GM18517 (cell line): ENCODE data around the gene MLIP.
"Not testable (repeated sequence)": the region's sequence is repeated elsewhere in the genome, so short reads cannot be mapped to it uniquely, and the experiment has no call there.

Experiments
- ATAC-seq: cut with Tn5 transposase; IDR thresholded peaks from one replicate; pipeline ENCODE4 v1.9.1; 2021; ENCODE audit warnings: mild to moderate bottlenecking, moderate library complexity; ENCODE audit not compliant: unreplicated experiment

MLIP gene

DNA sequence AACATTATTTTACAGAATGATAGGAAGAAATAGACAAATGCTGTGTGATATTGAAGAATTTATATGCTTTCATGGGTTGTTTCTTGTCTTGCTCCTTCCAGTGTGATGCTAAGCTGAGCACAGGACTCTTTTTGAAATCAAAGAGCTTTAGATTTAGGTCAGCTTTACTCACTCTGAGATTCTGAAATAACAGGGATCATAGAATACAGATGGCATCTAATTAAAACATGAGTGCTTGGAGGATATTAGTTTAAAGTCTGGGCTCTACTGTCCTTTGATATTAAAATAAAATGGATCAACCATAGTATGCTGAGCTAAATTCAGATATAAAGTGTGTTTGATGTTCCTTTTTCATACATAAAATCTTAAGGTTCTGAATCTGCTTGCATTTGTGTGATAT lies 29.6 kb downstream of the MLIP start:
- ATAC-seq, result no peak

DNA sequence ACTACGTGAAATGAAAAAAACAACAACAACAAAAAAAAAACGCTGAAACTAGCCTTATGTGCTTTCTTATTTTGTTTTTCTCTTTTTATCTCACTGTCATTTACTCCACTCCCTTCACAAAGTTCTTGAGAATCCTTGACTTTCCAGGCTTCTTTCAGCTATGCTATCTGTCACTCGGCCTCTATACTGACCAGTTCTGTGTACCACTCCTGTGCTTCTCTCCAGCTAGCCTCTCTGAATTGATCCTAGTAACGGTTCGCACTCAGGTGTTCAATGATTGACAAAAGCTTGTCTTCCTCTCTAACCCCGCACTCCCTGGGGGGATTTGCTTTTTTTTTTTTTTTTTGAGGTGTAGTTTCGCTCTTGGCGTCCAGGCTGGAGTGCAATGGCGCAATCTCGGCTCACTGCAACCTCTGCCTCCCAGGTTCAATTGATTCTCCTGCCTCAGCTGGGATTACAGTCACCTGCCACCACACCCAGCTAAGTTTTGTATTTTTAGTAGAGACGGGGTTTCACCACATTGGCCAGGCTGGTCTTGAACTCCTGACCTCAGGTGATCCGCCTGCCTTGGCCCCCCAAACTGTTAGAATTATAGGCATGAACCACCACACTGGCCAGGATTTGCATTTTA lies 31.8 kb downstream of the MLIP start:
- no peak for ATAC-seq

DNA sequence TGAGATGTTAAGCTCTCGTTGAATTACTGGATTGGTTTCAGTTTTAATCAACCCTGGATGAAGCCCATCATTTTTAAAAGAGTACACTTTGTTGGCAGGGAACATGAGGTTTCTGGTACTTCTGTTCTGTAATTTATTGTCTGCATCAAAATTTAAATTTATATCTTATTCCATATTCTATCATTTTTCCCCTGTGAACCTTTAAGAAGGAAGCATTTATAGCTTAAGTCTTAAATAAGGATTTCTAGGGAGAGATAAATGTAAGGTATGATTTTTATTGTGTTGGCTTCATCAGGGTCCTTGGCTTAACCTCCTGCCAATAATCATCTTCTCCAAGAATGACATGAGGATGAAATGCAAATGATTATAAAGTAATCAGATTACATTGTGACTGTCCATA lies 40.6 kb downstream of the MLIP start:
- no peak for ATAC-seq

DNA sequence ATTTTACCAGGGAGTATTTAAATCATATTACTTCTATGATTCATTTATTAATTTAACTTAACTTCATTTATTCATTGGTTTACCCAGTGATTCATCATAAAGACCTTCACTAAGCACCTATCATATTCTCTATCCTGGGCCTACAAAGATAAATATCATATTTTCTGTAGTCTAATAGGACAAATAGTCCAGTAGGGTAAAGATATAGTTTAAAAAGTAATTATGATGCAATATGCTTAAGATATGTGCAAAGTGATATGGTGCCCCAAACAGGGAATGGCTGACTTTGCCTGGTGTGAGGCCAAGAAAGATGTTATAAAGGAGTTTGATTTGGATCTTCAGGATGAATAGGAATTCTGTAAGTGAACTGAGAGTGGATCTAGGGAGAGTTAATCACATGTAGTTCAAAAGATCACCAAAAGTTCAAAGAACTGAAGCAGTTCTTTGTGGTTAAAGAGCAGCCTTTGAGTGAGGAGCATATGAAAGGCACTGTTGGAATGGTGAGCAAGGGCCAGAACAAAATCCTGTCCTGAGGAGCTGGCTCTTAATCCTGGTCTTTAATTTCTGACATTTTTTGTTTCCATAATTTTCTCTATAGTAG lies 45.5 kb downstream of the MLIP start:
- ATAC-seq, result no peak

DNA sequence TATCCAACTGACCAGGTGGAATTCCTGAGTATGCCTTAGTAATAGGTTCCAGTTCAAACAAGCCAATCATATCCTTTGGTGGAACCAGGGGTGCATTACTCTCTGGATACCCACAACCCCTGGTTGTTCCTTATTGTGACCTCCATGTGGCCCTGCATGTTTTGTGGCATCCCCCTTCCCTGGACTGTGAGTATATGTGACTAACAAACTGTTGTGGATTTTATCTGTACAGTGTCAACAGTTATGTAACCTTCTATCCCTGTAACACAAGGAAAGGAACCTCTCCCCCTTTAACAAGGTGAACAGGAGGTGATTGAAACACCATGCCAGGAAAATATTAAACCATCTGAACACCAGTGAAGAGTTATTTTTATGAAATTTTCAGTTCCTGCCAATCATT lies 46.2 kb downstream of the MLIP start:
- ATAC-seq, result no peak

DNA sequence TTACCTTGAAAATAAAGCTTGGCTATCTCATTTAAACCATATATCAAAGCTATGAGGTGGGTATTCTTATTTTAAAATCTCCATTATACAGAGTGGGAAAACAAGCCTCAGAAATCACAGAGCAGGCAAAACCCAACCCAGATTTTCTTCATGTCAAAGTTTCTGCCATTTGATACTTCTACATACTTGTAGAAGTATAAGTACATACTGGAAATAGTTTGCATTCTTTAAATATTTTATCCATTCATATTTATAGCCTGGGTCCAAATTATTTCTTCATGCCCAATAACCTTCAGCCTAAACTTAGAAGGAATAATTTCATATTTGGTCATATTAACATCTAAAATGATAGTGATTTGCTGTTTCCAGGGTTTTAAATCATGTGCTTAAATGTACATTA lies 61.8 kb downstream of the MLIP start:
- ATAC-seq, result no peak

DNA sequence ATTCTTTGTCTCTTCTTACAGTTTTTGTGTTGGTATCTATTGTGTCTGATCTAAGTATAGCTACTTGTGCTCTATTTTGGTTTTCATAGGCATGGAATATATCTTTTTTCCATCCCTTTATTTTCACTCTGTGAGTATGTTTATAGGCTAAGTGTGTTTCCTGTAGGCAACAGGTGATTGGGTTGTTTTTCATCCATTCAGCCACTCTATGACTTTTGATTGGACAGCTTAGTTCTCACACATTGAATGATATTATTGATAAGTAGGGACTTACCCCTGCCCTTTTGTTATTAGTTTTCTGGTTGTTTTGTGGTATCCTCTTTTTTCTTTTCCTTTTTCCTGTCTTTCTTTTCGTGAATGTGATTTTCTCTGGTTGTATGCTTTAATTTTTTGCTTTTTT lies 67.9 kb downstream of the MLIP start:
- ATAC-seq, result no peak

DNA sequence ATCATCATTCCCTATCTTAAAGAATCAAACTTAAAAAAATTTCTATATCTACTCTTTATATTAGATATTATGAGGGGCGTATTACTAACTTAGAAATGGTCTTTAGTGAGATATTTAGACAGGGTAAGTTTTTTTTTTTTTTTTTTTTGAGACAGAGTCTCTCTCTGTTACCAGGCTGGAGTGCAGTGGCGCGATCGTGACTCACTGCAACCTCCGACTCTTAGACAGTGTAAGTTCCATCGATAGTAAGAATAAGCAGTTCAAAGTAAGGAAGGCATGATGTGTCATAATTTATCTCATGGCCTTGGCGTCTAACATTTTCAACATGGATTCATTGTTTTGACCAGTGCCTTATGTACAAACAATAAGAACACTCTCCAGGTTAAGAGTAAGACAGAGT lies 72.4 kb downstream of the MLIP start:
- ATAC-seq, result no peak

DNA sequence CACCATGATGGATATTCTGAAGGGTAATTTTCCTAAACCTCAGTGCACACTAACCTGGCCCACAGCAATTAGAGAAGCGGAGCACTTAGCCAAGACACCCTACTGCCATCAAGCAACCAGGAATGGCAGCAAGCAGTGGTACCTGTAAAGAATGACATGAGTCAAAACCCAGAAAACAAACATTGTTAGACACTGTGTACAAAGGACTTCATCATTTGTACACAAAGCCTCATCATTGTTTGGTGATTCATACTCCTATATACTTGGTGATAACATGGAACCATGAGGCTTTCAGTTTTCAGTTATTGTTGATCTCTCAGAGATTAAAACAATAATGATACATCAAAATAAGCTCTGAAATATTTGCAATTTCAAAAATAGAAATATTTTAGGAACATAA lies 74.6 kb downstream of the MLIP start:
- no peak for ATAC-seq

DNA sequence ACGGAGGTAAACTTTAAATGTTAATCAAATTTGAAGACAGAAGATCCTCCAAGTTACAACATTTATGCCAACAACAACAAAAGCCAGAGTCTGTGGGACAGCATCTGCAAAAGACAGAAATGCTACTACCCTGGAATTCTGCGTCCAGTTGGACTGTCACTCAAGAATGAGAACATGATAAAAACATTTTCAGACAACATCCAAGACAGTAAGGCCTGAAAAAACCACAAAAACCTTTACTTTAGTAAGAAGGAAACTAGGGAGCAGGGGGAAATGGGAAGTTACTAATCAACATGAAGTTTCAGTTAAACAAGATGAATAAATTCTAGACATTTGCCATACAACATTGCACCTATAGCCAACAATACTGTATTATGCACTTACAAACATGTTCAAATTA lies 77.6 kb downstream of the MLIP start:
- ATAC-seq, result no peak

DNA sequence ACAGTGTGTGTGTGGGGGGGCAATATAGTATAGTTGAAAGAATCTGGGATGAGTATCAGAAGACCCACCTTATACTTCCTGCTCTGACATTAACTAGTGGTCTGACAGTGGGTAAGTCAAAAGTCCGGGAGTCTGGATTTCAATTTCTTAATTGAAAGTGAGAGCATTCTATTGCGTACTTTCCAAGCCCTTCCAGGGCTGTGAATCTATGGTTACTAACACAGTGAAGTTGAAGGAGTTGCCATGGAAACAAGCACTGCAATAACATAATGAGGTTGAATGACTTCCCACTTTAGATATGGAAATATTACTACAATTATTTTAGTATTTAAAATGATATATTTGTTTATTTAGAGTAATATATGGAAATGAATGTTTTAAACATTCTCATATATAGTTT lies 80.2 kb downstream of the MLIP start:
- no peak for ATAC-seq

DNA sequence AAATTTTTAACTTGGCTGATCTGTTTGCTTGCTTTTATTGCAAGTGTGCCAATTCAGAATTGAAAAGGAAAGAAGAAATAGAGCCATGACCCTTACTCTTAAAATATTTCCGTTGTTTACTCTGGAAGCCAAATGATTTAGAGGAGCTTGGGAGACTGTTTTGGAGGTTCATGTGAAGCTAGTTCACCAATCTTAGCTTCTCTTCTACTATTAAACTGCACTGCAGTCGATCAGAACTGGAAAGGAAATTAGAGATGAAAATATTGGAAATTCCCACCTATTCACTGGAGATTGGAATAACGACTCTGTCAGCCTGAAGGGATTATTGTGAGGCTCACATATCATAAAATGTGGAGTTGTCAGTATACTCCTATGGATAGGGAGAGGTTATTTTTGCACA lies 81.8 kb downstream of the MLIP start:
- ATAC-seq, result no peak

DNA sequence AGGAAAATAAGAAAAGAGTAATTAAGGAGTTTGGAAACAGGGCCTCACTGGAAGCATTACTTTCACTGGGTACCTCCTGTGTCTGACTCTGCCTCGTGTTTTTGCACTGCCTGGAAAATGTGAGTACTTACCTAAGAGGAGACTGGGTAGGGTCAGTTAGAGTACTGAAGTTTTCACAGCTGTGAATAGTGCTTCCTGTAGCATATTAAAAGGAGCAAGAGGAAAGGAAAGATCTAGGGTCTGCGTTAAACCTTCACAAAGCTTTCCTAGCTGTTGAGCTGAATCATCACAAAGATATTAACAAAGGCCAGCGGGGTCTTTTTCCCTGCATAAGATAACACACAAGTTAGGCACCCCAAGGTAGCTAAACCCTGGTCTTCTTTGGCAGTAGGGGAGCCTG lies 82.3 kb downstream of the MLIP start:
- ATAC-seq, result no peak

DNA sequence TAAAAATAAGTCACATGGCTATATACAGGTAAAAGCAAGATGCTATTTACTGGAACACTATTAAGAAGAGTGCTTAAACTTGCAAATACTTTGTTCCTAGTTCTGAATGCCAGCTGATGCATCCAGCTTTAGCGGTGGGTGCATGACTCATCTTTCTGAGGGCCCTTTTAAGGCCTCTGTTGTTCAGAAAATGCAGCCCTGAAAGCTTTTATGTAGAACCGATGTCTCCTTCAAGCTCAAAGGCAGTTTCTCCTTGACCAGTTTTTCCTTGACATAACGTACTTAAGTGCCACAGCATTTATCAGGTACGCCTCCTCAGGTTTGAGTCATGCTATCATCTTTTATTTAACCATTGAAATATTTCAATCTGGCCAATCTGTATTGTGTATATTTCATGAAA lies 82.8 kb downstream of the MLIP start:
- ATAC-seq, result no peak

DNA sequence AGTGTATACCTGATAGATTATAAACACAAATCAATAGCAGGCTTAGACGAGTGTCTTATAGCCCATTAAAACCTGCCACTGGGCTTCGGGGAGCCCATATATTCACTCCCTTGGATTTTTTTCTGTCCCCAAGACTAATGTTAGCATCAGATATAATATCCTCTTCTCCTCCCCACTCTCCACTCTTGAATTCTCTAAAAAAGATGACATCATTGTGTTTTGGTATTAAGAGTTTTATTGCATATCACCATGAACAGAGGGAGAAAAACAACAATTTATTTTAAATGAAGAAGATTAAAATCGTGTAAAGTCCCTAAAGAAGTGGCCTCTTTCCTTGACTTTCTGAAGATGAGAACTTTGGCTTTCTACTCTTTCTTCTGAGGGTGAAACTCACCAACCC lies 84.4 kb downstream of the MLIP start:
- no peak for ATAC-seq

DNA sequence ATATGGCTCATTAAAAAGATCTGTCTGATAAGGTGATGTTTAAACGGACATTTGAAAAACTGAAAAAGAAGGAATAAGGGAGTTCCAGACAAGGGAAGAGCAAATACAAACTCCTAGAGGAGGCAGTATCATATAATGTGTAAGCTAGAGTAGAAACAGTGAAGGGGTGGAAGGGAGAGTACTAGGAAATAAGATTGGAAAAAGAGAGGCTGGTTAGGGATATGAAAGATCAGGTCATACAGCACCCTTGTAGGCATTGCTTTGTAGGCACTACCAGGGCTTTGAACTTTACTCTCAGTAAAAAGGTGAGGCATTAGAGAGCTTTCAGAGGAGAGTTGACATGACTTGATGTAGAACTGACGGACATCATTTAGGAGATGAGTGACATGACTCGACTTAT lies 85.7 kb downstream of the MLIP start:
- ATAC-seq, result no peak

DNA sequence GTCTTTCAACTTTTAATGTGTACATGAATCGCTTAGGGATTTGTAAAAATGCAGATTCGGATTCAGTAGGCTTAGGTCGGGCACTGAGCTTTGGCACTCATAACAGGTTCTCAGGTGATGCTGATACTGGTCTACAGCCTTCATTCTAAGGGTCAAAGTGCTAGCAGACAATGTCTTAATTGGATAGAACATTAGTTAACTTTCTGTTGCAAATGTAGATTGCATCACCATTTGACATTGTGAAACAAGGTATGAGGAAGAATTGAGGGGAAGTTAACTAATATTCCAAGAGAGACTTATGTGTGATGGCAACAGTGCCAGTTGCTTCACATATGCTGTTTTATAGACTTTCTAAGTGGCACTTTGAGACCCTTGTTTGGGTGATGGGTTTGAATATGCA lies 86.9 kb downstream of the MLIP start:
- ATAC-seq, result no peak

DNA sequence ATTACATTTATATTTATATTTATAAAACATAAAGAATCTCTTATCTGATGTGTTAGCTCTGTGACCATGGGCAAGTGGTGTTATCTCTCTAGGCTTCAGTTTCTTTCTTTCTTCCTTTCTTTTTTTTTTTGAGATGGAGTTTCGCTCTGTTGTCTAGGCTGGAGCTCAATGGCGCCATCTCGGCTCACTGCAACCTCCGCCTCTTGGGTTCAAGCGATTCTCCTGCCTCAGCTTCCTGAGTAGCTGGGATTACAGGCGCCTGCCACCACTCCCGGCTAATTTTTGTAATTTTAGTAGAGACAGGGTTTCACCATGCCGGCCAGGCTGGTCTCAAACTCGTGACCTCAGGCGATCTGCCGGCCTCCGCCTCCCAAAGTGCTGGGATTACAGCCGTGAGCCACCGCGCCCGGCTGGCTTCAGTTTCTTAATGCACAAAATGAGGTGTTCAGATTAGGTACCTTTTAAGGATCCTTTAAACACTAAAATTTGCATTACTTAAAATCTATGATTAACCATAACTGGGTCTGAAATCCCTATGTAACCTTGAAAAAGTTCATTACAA lies 92.3 kb downstream of the MLIP start:
- ATAC-seq, result not testable (repeated sequence)

DNA sequence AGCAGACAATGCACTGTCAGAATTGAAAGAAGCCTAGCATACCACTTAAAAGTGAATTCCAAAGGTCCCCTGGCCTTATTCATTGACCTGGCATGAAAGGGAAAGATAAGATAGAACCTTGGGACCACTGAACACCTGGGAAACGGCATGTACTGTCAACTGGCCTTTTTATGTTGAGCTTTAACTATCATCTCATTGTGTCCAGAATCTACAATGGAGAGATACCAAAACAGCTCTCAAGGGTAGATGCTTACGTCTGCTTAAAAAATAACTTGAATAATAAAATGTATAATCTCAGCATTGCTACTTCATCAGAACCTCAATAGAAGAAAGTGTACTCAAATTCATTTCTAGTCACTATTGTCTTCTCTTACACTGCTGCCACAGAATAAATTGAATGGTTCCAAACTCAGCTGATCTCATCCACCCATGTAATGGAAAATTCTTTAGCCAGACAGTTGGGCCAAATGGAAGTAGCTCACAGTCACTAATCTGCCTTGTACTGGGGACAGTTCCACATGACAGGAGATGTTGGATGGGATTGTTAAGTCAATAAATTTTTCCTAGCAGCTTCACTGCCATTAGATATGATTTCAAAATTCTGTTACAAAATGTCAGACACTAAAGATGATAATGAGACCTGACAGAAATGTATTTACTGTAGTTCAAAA lies 93.8 kb downstream of the MLIP start:
- ATAC-seq, result no peak

DNA sequence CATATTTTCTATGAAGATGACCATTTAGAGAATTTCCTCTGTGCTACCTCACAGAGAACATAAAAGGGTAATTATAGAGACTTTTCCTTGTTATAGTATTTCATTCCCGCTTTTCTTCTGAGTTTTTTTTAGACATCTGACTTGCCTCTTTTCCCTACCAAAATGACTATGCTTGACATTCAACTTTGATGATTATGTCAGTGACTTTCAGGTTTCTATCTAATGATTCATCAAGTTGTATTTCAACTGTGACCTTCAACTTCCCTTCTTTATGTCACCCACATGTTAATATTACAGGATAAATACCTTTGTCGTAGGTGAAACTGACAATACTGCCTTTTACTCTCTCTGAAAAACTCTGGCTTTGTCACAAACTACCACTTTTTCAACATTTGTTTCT lies 95.3 kb downstream of the MLIP start:
- no peak for ATAC-seq

DNA sequence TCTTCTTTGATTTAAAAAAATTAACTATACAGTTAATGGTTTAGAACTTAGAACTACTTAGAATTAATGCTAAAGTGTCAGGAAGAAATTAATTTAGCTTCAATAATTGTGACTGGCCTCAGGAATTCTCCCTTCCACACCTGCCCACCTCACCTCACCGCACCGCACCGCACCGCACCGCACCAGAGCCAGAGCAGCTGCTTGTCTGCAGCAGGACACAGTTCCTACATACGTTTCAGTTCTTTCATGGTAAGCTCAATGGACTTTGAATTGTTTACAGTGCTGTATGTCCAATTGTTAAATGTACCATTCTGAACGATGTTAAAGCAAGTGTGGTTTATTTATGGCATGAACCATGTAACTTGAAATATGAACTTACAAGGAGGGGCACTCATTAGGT lies 98.7 kb downstream of the MLIP start:
- not testable (repeated sequence) for ATAC-seq

DNA sequence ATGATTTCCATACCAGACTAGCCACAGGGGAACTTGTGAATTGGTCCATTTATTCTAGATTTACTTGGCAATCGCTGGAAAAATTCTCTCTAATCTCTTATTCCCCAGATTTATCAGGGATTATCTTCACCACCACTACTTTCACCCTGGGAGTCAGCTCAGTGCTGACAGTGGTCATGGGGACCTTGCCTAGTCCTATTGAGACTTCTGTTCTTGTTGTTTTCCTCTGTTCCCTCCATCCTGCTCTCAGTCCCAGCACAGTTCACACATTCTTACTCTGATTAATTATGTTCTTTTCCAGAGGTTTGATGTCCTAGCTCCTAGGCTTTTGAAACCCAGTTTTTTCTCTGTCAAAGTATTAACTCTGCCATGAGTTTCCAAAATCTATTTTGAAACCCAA lies 103.0 kb downstream of the MLIP start:
- ATAC-seq, result no peak
